Mucosa of gallbladder (tissue), 1 donor: ENCODE data around the gene KLHL3. TPM values are rescaled to one million over a fixed set of nuclear protein-coding genes. Genes with fewer than 3 reads are reported as not detected.
A peak's percentile ranks its signal among the peaks of the same experiment; 100 is the strongest.

Source experiments
- DNase-seq: peaks from one replicate; pipeline ENCODE4 v3.0.0-alpha.2; 2020; ENCODE audit warnings: low spot score
- total RNA-seq: library from RNA; stranded (reverse); gene quantifications from one replicate; pipeline ENCODE4 v1.2.1, GENCODE V29; 2021
- donor health status: DM: no; HTN: no; CAD: no.

KLHL3 gene
- total RNA-seq, 1 donor from 2014 or later = 20.3 TPM

- DNase-seq = no peak
Observed at GRCh38 chr5:137635521-137635921, 100.4 kb downstream of the KLHL3 start.

GRCh38 chr5:137633896-137634295 lies 102.0 kb downstream of the KLHL3 start:
- DNase-seq = no peak

- no peak for DNase-seq
Observed at GRCh38 chr5:137632716-137633115, 103.2 kb downstream of the KLHL3 start.

- DNase-seq = no peak
Observed at GRCh38 chr5:137631453-137631852, 104.4 kb downstream of the KLHL3 start.

GRCh38 chr5:137630972-137631370 lies 104.9 kb downstream of the KLHL3 start:
- no peak for DNase-seq

GRCh38 chr5:137630216-137630971 lies 105.5 kb downstream of the KLHL3 start:
- DNase-seq = no peak

- no peak for DNase-seq
Observed at GRCh38 chr5:137629646-137630045, 106.2 kb downstream of the KLHL3 start.

- DNase-seq = no peak
Observed at GRCh38 chr5:137627706-137628105, 108.2 kb downstream of the KLHL3 start.

GRCh38 chr5:137627293-137627692 lies 108.6 kb downstream of the KLHL3 start:
- no peak for DNase-seq

- no peak for DNase-seq
Observed at GRCh38 chr5:137624786-137625349, 111.0 kb downstream of the KLHL3 start.

- DNase-seq = peak; percentile 41
Observed at GRCh38 chr5:137622850-137623249, 113.0 kb downstream of the KLHL3 start.

- no peak for DNase-seq
Observed at GRCh38 chr5:137621861-137622823, 113.7 kb downstream of the KLHL3 start.

- no peak for DNase-seq
Observed at GRCh38 chr5:137621306-137621705, 114.6 kb downstream of the KLHL3 start.

GRCh38 chr5:137619191-137619870 lies 116.6 kb downstream of the KLHL3 start:
- peak; percentile 29 for DNase-seq

- DNase-seq = no peak
Observed at GRCh38 chr5:137618476-137618875, 117.4 kb downstream of the KLHL3 start.

GRCh38 chr5:137617528-137618205 lies 118.2 kb downstream of the KLHL3 start:
- no peak for DNase-seq

GRCh38 chr5:137616046-137616445 lies 119.8 kb downstream of the KLHL3 start:
- no peak for DNase-seq

GRCh38 chr5:137615171-137615775 lies 120.6 kb downstream of the KLHL3 start:
- DNase-seq = no peak

GRCh38 chr5:137613554-137614265 lies 122.2 kb downstream of the KLHL3 start:
- DNase-seq = no peak

- DNase-seq = no peak
Observed at GRCh38 chr5:137612576-137612975, 123.3 kb downstream of the KLHL3 start.
